ENCODE results near the gene GSG1L. TPM values are rescaled to one million over a fixed set of nuclear protein-coding genes. Genes with fewer than 3 reads are reported as not detected.

GSG1L gene
- total and polyA plus RNA-seq, 4 donors, result 0.14 to 1.3 (median 0.24) TPM

GRCh38 chr16:28011223-28011622 is 52.3 kb downstream of the GSG1L start:
- DNase-seq (no peak), ATAC-seq (ENCODE audit: insufficient read depth, low FRiP score) (no peak)
- Histone ChIP-seq H3K4me3 (no peak overlapping the region), H3K4me1 (ENCODE audit: control insufficient read depth in 5 of 5, insufficient read depth in 5 of 5, low read length in 5 of 5) (no peaks in the 10 kb centered on the region), H3K36me3 (ENCODE audit: control insufficient read depth in 4 of 4, insufficient read depth in 4 of 4, low read length in 4 of 4) (no peaks in the 10 kb centered on the region), H3K27me3 (ENCODE audit: control insufficient read depth in 3 of 3, insufficient read depth in 3 of 3, low read length in 2 of 3) (no peaks in the 10 kb centered on the region), H3K9me3 (ENCODE audit: control insufficient read depth in 4 of 4, insufficient read depth in 3 of 4, low read length in 3 of 4) (peaks cover 0 to 4% (median 0%) of the 10 kb centered on the region in 4 donors), H3K9ac (ENCODE audit: insufficient read depth in 1 of 2, low read length in 2 of 2) (no peak overlapping the region), H3K27ac (ENCODE audit: low read depth in 1 of 2, low read length in 1 of 2) (no peak overlapping the region)
- no peak for TF ChIP-seq CTCF (IDR thresholded peaks at IDR 0.05; ENCODE audit: control extremely low read depth, extremely low read depth)
- 75 to 83% methylated on average over 11 of the region's 11 CpGs for WGBS, 2 donors

- no peak for ATAC-seq (ENCODE audit: insufficient read depth, low FRiP score)
Measured at GRCh38 chr16:28010671-28011070, 52.8 kb downstream of the GSG1L start.

GRCh38 chr16:28009586-28010373 is 53.7 kb downstream of the GSG1L start:
- no peak overlapping the region for H3K27ac ChIP-seq (ENCODE audit: low read depth in 1 of 2, low read length in 1 of 2)
- DNase-seq, result no peak
- no peak for TF ChIP-seq CTCF (IDR thresholded peaks at IDR 0.05; ENCODE audit: control extremely low read depth, extremely low read depth)
- WGBS, 2 donors, result 62 to 70% methylated on average over 17 of the region's 17 CpGs
- ATAC-seq (ENCODE audit: insufficient read depth, low FRiP score), result no peak
- H3K36me3 ChIP-seq (ENCODE audit: control insufficient read depth in 4 of 4, insufficient read depth in 4 of 4, low read length in 4 of 4), result no peaks in the 10 kb centered on the region
- H3K27me3 ChIP-seq (ENCODE audit: control insufficient read depth in 3 of 3, insufficient read depth in 3 of 3, low read length in 2 of 3), result no peaks in the 10 kb centered on the region
- H3K9me3 ChIP-seq (ENCODE audit: control insufficient read depth in 4 of 4, insufficient read depth in 3 of 4, low read length in 3 of 4), result peaks cover 0 to 6% (median 0%) of the 10 kb centered on the region in 4 donors
- H3K4me3 ChIP-seq, result no peak overlapping the region
- no peak overlapping the region for H3K9ac ChIP-seq (ENCODE audit: insufficient read depth in 1 of 2, low read length in 2 of 2)
- no peaks in the 10 kb centered on the region for H3K4me1 ChIP-seq (ENCODE audit: control insufficient read depth in 5 of 5, insufficient read depth in 5 of 5, low read length in 5 of 5)

More at GRCh38 chr16:28010671-28011070, 52.8 kb downstream of the GSG1L start:
- H3K27ac ChIP-seq (ENCODE audit: low read depth in 1 of 2, low read length in 1 of 2), result no peak overlapping the region
- peaks cover 0 to 6% (median 0%) of the 10 kb centered on the region in 4 donors for H3K9me3 ChIP-seq (ENCODE audit: control insufficient read depth in 4 of 4, insufficient read depth in 3 of 4, low read length in 3 of 4)
- no peaks in the 10 kb centered on the region for H3K4me1 ChIP-seq (ENCODE audit: control insufficient read depth in 5 of 5, insufficient read depth in 5 of 5, low read length in 5 of 5)
- DNase-seq, result no peak
- no peak overlapping the region for H3K9ac ChIP-seq (ENCODE audit: insufficient read depth in 1 of 2, low read length in 2 of 2)
- H3K4me3 ChIP-seq, result no peak overlapping the region
- no peaks in the 10 kb centered on the region for H3K27me3 ChIP-seq (ENCODE audit: control insufficient read depth in 3 of 3, insufficient read depth in 3 of 3, low read length in 2 of 3)
- TF ChIP-seq CTCF (IDR thresholded peaks at IDR 0.05; ENCODE audit: control extremely low read depth, extremely low read depth), result no peak
- 33 to 46% methylated on average over 9 of the region's 9 CpGs for WGBS, 2 donors
- H3K36me3 ChIP-seq (ENCODE audit: control insufficient read depth in 4 of 4, insufficient read depth in 4 of 4, low read length in 4 of 4), result no peaks in the 10 kb centered on the region
